ENCODE results near the gene TJP2.

TJP2 gene

GRCh38 chr9:69188975-69189374 is 14.9 kb downstream of the TJP2 start:
- in situ Hi-C loops (cut with MboI; ENCODE audit: low sequenced_read_pairs): loop anchor here (25.0 kb wide), 1 partner anchor 127 kb away; no protein-coding TSS in a partner anchor

GRCh38 chr9:69190086-69190862 is 16.2 kb downstream of the TJP2 start:
- in situ Hi-C loops (cut with MboI; ENCODE audit: low sequenced_read_pairs): loop anchor here (25.0 kb wide), 1 partner anchor 128 kb away; no protein-coding TSS in a partner anchor

GRCh38 chr9:69190863-69191181 is 16.7 kb downstream of the TJP2 start:
- in situ Hi-C loops (cut with MboI; ENCODE audit: low sequenced_read_pairs): loop anchor here (25.0 kb wide), 1 partner anchor 129 kb away; no protein-coding TSS in a partner anchor

- in situ Hi-C loops (cut with MboI; ENCODE audit: low sequenced_read_pairs): loop anchor here (25.0 kb wide), 1 partner anchor 129 kb away; no protein-coding TSS in a partner anchor
Measured at GRCh38 chr9:69191231-69191630, 17.2 kb downstream of the TJP2 start.

GRCh38 chr9:69192214-69192613 is 18.1 kb downstream of the TJP2 start:
- in situ Hi-C loops (cut with MboI; ENCODE audit: low sequenced_read_pairs): loop anchor here (25.0 kb wide), 1 partner anchor 130 kb away; no protein-coding TSS in a partner anchor

GRCh38 chr9:69193685-69194032 is 19.6 kb downstream of the TJP2 start:
- in situ Hi-C loops (cut with MboI; ENCODE audit: low sequenced_read_pairs): loop anchor here (25.0 kb wide), 1 partner anchor 131 kb away; no protein-coding TSS in a partner anchor

GRCh38 chr9:69194702-69195418 is 20.8 kb downstream of the TJP2 start:
- in situ Hi-C loops (cut with MboI; ENCODE audit: low sequenced_read_pairs): loop anchor here (25.0 kb wide), 1 partner anchor 133 kb away; no protein-coding TSS in a partner anchor

- in situ Hi-C loops (cut with MboI; ENCODE audit: low sequenced_read_pairs): loop anchor here (25.0 kb wide), 1 partner anchor 133 kb away; no protein-coding TSS in a partner anchor
Measured at GRCh38 chr9:69195668-69196067, 21.6 kb downstream of the TJP2 start.

- in situ Hi-C loops (cut with MboI; ENCODE audit: low sequenced_read_pairs): loop anchor here (25.0 kb wide), 1 partner anchor 135 kb away; no protein-coding TSS in a partner anchor
Measured at GRCh38 chr9:69197687-69198086, 23.6 kb downstream of the TJP2 start.

GRCh38 chr9:69198521-69199220 is 24.6 kb downstream of the TJP2 start:
- in situ Hi-C loops (cut with MboI; ENCODE audit: low sequenced_read_pairs): loop anchor here (25.0 kb wide), 1 partner anchor 136 kb away; no protein-coding TSS in a partner anchor

GRCh38 chr9:69199769-69200470 is 25.8 kb downstream of the TJP2 start:
- in situ Hi-C loops (cut with MboI; ENCODE audit: low sequenced_read_pairs): loop anchor here (25.0 kb wide), 1 partner anchor 138 kb away; no protein-coding TSS in a partner anchor

GRCh38 chr9:69202556-69202955 is 28.5 kb downstream of the TJP2 start:
- in situ Hi-C loops (cut with MboI; ENCODE audit: low sequenced_read_pairs): no loop called here

- in situ Hi-C loops (cut with MboI; ENCODE audit: low sequenced_read_pairs): no loop called here
Measured at GRCh38 chr9:69204326-69204725, 30.2 kb downstream of the TJP2 start.

- in situ Hi-C loops (cut with MboI; ENCODE audit: low sequenced_read_pairs): no loop called here
Measured at GRCh38 chr9:69204849-69205248, 30.8 kb downstream of the TJP2 start.

GRCh38 chr9:69206047-69206446 is 32.0 kb downstream of the TJP2 start:
- in situ Hi-C loops (cut with MboI; ENCODE audit: low sequenced_read_pairs): no loop called here

GRCh38 chr9:69207503-69207902 is 33.4 kb downstream of the TJP2 start:
- in situ Hi-C loops (cut with MboI; ENCODE audit: low sequenced_read_pairs): no loop called here

GRCh38 chr9:69211424-69212036 is 37.5 kb downstream of the TJP2 start:
- in situ Hi-C loops (cut with MboI; ENCODE audit: low sequenced_read_pairs): no loop called here

- in situ Hi-C loops (cut with MboI; ENCODE audit: low sequenced_read_pairs): no loop called here
Measured at GRCh38 chr9:69213647-69214046, 39.6 kb downstream of the TJP2 start.

GRCh38 chr9:69214939-69215338 is 40.9 kb downstream of the TJP2 start:
- in situ Hi-C loops (cut with MboI; ENCODE audit: low sequenced_read_pairs): no loop called here
